Neural cell (in vitro differentiated cells): ENCODE data around the gene CCDC106. TPM values are rescaled to one million over a fixed set of nuclear protein-coding genes. Genes with fewer than 3 reads are reported as not detected.

ENCODE experiments used
- H2AFZ ChIP-seq: fragments of 200-600, 300-800 bp; sonication (generic), shearing (Covaris generic); 2 replicates; pipeline ENCODE4 v1.6.0; 2014; ENCODE audit warnings: low read depth, mild to moderate bottlenecking, antibody characterized with exemption, low read length, moderate library complexity
- H3F3A ChIP-seq: fragments of 200-600 bp; shearing (Covaris generic); 2 replicates; pipeline ENCODE4 v1.6.1; 2016; ENCODE audit warnings: mild to moderate bottlenecking, moderate library complexity, mixed read lengths, antibody characterized with exemption, low read length; ENCODE audit not compliant: insufficient read depth, poor library complexity, severe bottlenecking
- H3K27ac ChIP-seq: fragments of 200-600, 300-800 bp; sonication (generic), shearing (Covaris generic); 2 replicates; pipeline ENCODE4 v1.5.1; 2014; ENCODE audit warnings: mild to moderate bottlenecking, low read length, moderate library complexity
- H3K27me3 ChIP-seq: fragments of 300-800, 200-600 bp; sonication (generic), shearing (Covaris generic); 2 replicates; pipeline ENCODE4 v1.6.0; 2014; ENCODE audit warnings: mild to moderate bottlenecking, low read depth, low read length, moderate library complexity; ENCODE audit not compliant: insufficient read depth
- H3K36me3 ChIP-seq: fragments of 300-800, 200-600 bp; sonication (generic), shearing (Covaris generic); 2 replicates; pipeline ENCODE4 v1.5.1; 2014; ENCODE audit warnings: mild to moderate bottlenecking, antibody characterized with exemption, low read length, moderate library complexity; ENCODE audit not compliant: insufficient read depth
- H3K4me2 ChIP-seq: fragments of 300-800, 200-600 bp; sonication (generic), shearing (Covaris generic); 2 replicates; pipeline ENCODE4 v1.6.0; 2014; ENCODE audit warnings: mild to moderate bottlenecking, low read length
- H3K4me3 ChIP-seq: fragments of 300-800, 200-600 bp; sonication (generic), shearing (Covaris generic); 2 replicates; pipeline ENCODE4 v1.5.1; 2014; ENCODE audit warnings: mild to moderate bottlenecking, low read length, moderate library complexity
- H3K79me2 ChIP-seq: fragments of 200-600 bp; shearing (Covaris generic); replicated peaks from 2 replicates; pipeline ENCODE4 v1.6.0; 2014; ENCODE audit warnings: mild to moderate bottlenecking, low read length, moderate library complexity; ENCODE audit not compliant: insufficient read depth
- H3K9ac ChIP-seq: fragments of 300-800, 200-600 bp; sonication (generic), shearing (Covaris generic); 2 replicates; pipeline ENCODE4 v1.6.1; 2016; ENCODE audit warnings: mild to moderate bottlenecking, low read length, mixed read lengths
- H3K9me2 ChIP-seq: fragments of 200-600 bp; shearing (Covaris generic); 2 replicates; pipeline ENCODE4 v1.6.1; 2016; ENCODE audit warnings: mild to moderate bottlenecking, low read length, mixed read lengths; ENCODE audit not compliant: insufficient read depth
- H3K9me3 ChIP-seq: fragments of 200-600, 300-800 bp; sonication (generic), shearing (Covaris generic); 2 replicates; pipeline ENCODE4 v1.6.1; 2016; ENCODE audit warnings: mild to moderate bottlenecking, mixed run types, low read length, moderate library complexity, mixed read lengths
- H4K20me1 ChIP-seq: fragments of 200-600 bp; shearing (Covaris generic); 2 replicates; pipeline ENCODE4 v1.6.1; 2016; ENCODE audit warnings: mild to moderate bottlenecking, mixed run types; ENCODE audit not compliant: insufficient read depth
- CTCF ChIP-seq: fragments of 450-650 bp; IDR thresholded peaks from 2 replicates; pipeline ENCODE4 v1.5.1; 2014; ENCODE audit warnings: antibody characterized with exemption, mild to moderate bottlenecking, moderate library complexity; ENCODE audit not compliant: poor library complexity, severe bottlenecking
- EP300 ChIP-seq: fragments of 450-650 bp; conservative IDR thresholded peaks from 2 replicates; pipeline ENCODE4 v1.6.1; 2014; ENCODE audit warnings: antibody characterized with exemption, mild to moderate bottlenecking, moderate library complexity; ENCODE audit not compliant: poor library complexity, severe bottlenecking
- EZH2 ChIP-seq: fragments of 200-600, 300-800 bp; shearing (Covaris generic), sonication (generic); IDR thresholded peaks from 2 replicates; pipeline ENCODE4 v1.6.1; 2014; ENCODE audit warnings: antibody characterized with exemption, low read length, borderline replicate concordance, mild to moderate bottlenecking; ENCODE audit not compliant: insufficient read depth, poor library complexity, severe bottlenecking
- MXI1 ChIP-seq: fragments of 450-650 bp; conservative IDR thresholded peaks from 2 replicates; pipeline ENCODE4 v1.6.1; 2014; ENCODE audit warnings: antibody characterized with exemption, mild to moderate bottlenecking; ENCODE audit not compliant: poor library complexity, severe bottlenecking
- POLR2AphosphoS5 ChIP-seq: IDR thresholded peaks from 2 replicates; pipeline ENCODE4 v1.6.1; 2012
- RAD21 ChIP-seq: fragments of 450-650 bp; conservative IDR thresholded peaks from 2 replicates; pipeline ENCODE4 v1.6.1; 2014; ENCODE audit warnings: antibody characterized with exemption, mild to moderate bottlenecking, moderate library complexity
- REST ChIP-seq: IDR thresholded peaks from 2 replicates; pipeline ENCODE4 v1.6.1; 2012; ENCODE audit warnings: borderline replicate concordance
- SMC3 ChIP-seq: fragments of 450-650 bp; conservative IDR thresholded peaks from 2 replicates; pipeline ENCODE4 v1.6.1; 2014; ENCODE audit warnings: antibody characterized with exemption, mild to moderate bottlenecking, moderate library complexity; ENCODE audit not compliant: poor library complexity
- TAF1 ChIP-seq: IDR thresholded peaks from 2 replicates; pipeline ENCODE4 v1.6.1; 2012; ENCODE audit warnings: low read depth
- polyA plus RNA-seq: library from polyadenylated mRNA; depleted of rRNA; stranded (reverse); fragments of >200 nt; gene quantifications from 2 replicates; pipeline ENCODE4 v1.2.3, GENCODE V29; 2014

CCDC106 gene
- polyA plus RNA-seq, 1 donor from 2014 or later: 33.8 TPM

- no peak overlapping the region for H3K4me2 ChIP-seq
- no peak overlapping the region for H3K27ac ChIP-seq
- H3K4me3 ChIP-seq: peak overlapping the region; percentile 78
- TF ChIP-seq RAD21: no peak
- TF ChIP-seq POLR2AphosphoS5: no peak
- TF ChIP-seq EZH2: no peak
- no peak for TF ChIP-seq SMC3
- no peak for TF ChIP-seq MXI1
- TF ChIP-seq CTCF: no peak
- no peak for TF ChIP-seq EP300
- H3K9me2 ChIP-seq: no peaks in the 10 kb centered on the region
- H3K36me3 ChIP-seq: no peaks in the 10 kb centered on the region
- peaks cover 28% of the 10 kb centered on the region for H3K79me2 ChIP-seq
- H3K9me3 ChIP-seq: no peaks in the 10 kb centered on the region
- no peaks in the 10 kb centered on the region for H4K20me1 ChIP-seq
- H3K9ac ChIP-seq: no peak overlapping the region
- no peaks in the 10 kb centered on the region for H3K27me3 ChIP-seq
- H2AFZ ChIP-seq: no peak overlapping the region
- no peaks in the 10 kb centered on the region for H3F3A ChIP-seq
Observed at GRCh38 chr19:55644842-55645511, 3.0 kb upstream of the CCDC106 start.

- H4K20me1 ChIP-seq: no peaks in the 10 kb centered on the region
- no peaks in the 10 kb centered on the region for H3K9me3 ChIP-seq
- H3K27ac ChIP-seq: no peak overlapping the region
- H3F3A ChIP-seq: no peaks in the 10 kb centered on the region
- H2AFZ ChIP-seq: no peak overlapping the region
- TF ChIP-seq CTCF: no peak
- TF ChIP-seq RAD21: no peak
- no peak for TF ChIP-seq EZH2
- no peak for TF ChIP-seq REST
- no peak for TF ChIP-seq TAF1
- no peak for TF ChIP-seq EP300
- no peak for TF ChIP-seq POLR2AphosphoS5
- H3K36me3 ChIP-seq: no peaks in the 10 kb centered on the region
- H3K4me3 ChIP-seq: no peak overlapping the region
- no peak overlapping the region for H3K9ac ChIP-seq
- H3K27me3 ChIP-seq: no peaks in the 10 kb centered on the region
- H3K9me2 ChIP-seq: no peaks in the 10 kb centered on the region
- peaks cover 28% of the 10 kb centered on the region for H3K79me2 ChIP-seq
- no peak overlapping the region for H3K4me2 ChIP-seq
Observed at GRCh38 chr19:55645512-55645881, 2.5 kb upstream of the CCDC106 start.
